ENCODE measurements around the gene LRMDA.

Gene LRMDA

DNA sequence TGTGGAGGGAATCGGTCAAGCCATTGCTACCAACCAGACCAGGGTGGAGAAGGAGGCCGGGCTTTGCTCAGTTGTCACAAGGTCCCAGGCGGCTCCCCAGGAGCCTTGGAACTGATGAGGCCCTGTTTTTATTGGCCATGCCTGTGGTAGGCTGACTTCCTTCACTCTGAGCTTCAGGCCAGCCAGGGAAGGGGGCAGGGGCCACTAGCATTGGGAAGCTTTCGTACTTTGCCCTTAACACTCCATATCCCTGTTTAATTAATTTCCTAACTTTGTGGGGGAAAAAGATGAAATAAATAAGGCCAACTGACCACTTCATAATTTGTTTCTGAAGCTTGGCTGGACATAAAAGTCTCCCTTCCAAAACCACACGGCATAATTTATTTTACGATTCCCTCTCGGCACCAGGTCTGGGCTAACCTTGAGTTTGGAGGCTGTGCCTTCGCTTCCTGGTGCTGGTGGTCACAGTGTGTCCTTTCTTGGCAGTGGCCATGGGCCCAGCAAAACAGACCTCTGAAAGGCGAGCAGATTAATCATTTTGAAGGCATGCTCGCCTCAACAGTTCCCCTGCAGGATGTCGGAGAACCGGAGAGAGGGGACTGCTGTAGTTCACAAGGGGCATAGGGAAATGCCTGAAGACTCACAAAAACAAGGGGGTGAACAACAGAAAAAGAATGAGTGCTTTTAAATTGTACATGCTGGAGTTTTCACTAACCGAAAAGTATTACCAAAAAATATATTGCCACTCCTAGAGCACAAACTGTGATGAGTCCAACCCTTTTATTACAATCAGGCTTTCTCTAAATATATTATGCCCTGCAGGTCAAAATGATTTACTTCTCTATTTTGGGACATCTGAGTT lies 966.0 kb downstream of the LRMDA start:
- no peak for DNase-seq

- no peak for DNase-seq
Observed at GRCh38 chr10:76398043-76398710, 966.8 kb downstream of the LRMDA start.

DNA sequence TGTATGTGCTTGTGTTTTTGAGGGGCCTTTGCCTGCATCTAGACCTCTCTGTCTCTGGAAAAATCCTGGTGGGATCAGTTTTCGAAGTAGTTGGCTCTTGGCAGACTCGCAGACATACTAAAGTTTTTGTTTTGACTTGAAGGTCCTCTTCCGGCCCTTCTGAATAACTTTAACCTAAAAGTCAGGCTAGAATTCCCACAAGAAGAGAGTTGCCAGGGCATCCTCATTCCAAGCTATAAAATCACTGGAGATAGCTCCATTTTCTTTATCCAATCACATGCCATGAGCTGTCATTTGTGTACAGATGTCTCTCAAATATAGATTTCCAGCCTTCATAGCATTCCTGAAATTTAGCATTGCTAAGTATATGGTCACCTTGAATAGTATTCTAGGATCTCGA lies 967.8 kb downstream of the LRMDA start:
- no peak for DNase-seq

DNA sequence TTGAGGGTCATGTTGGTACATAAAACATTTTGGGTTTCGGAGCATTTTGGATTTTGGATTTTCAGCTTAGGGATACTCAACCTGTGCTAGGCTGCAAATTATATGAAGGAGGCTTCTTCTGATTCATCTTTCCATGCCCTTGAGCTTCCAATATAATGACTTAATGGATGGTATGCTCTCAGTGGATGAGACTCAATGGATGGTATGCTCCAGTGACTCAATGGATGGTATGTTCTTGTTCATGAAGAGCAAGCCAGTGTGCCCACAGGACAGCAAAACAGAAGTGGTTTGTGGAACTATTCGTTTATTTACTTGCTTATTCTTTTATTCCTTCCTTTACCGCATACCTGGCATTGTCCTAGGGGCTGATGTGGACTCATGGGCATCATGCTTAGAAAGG lies 969.6 kb downstream of the LRMDA start:
- DNase-seq = no peak

DNA sequence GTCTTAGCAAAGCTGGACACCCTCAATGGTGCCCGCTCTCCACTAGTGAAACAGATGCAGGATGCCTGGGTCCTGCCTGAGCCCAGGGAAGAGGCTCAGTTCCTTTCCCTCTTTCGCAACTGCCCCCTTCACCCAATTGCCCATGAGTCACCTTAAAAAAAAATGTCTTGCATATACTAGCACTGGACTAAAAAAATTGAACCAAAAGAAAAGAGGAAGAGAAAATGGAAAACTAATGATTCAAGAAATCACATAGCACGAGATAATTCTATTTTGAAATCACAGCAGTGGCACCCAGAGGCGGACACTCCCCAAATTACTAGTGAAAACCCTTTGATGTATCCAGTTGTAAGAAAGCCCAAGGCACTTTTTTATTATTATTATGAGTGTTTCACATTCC lies 972.5 kb downstream of the LRMDA start:
- DNase-seq = no peak

DNA sequence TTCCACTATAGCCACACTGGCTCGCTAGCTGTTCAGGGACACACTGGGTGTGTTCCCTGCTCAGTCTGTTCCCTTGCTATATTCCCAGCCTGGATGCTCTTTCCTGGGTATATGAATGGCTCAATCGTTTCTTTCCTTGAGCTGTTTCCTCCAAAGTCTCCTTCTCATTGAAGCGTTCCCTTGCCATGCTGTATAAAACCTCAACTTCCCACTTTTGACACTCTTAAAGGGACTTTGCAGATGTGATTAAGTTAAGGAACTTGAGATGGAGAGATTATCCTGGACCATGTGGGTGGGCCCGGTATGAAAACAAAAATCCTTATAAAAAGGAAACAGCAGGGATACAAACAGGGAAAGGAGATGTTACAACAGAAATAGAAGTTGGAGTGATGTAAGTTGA lies 973.1 kb downstream of the LRMDA start:
- DNase-seq = no peak

GRCh38 chr10:76405922-76406321 lies 974.5 kb downstream of the LRMDA start:
- no peak for DNase-seq

DNA sequence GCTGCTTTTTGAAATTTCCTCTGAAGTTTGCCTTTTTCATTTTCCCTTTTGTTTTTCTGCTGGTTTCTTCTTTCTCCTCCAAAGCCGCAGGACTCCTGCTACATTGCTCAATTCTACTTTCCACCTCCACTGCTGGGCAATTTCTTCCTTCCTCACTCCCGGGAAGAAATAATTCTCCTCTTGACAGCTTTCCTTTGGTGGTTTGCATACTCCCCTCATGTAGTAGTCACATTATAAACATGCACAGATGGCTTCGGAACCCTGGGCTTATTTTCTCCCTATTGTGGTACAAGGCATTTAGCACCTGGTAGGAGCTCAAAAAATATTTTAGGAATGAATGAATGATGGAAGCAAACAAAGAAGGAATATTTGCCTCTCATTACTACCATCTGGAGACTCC lies 977.2 kb downstream of the LRMDA start:
- DNase-seq = no peak

- no peak for DNase-seq
Observed at GRCh38 chr10:76411729-76412435, 980.5 kb downstream of the LRMDA start.

- no peak for DNase-seq
Observed at GRCh38 chr10:76415554-76415953, 984.1 kb downstream of the LRMDA start.

DNA sequence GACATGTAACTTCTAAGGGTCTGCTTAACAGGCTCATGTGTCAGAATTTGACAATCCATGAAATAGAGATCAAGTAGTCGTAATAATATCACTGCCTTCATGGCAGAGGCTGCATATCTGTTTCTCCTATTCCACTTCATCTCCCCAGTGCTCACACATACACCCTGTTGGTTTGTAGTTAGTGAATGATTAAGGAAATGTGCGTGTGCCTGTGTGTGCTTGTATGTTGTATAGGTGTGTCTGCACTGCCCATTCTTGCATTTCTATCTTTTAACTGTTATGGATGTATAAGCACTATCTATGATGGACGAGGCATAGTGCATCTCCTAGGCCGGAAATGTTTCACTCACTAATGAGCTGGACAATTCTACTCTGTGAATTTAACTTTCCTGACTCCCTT lies 985.2 kb downstream of the LRMDA start:
- DNase-seq = no peak

DNA sequence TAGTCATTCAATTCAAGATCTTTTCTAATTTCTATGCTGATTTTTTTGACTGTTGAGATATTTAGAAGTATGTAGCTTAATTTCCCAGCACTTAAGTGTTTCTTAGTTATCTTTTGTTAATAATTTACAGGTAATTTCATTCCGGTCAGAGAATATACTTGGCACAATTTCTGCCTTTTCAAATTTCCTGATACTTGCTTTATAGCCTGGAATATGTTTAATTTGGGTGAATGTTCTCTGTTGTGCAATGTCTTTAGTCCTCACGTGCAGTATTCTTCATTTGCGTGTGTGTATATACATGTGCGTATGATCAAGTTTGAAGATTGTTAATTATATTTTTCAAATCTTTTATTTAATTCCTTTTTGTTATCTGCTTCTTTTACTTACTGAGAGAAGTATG lies 989.3 kb downstream of the LRMDA start:
- no peak for DNase-seq

- DNase-seq = no peak
Observed at GRCh38 chr10:76422769-76423168, 991.3 kb downstream of the LRMDA start.

- no peak for DNase-seq
Observed at GRCh38 chr10:76428551-76429367, 997.3 kb downstream of the LRMDA start.

- DNase-seq = no peak
Observed at GRCh38 chr10:76429368-76430060, 998.1 kb downstream of the LRMDA start.

DNA sequence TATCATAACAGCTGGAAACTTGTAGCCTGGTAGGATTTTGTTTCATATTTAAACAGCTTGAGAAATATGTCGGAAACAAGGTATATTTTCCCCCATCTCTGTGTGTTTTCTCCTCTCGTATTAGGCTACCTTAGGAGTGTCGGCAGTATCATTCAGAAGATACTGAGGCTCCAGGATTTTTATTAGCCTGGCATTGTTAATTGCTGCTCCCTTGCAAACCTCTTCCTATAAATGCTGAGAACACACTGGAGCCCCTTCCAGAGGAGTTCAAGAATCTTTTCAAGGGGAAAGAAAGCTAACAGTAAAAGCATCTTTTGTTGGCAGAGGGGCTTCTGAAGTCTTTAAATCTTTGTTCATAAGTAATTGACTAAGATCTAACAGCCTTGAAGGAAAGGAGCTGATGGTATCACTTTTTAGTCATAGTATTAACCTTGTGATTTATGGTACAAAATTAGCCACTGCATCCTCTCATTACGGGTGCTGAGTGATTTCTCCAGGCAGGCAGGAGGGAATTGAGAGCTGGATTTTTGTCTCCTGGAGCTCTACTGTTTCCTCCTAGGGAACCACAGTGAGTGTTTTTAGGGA lies 998.7 kb downstream of the LRMDA start:
- no peak for DNase-seq

GRCh38 chr10:76432016-76433012 lies 1000.9 kb downstream of the LRMDA start:
- no peak for DNase-seq

- no peak for DNase-seq
Observed at GRCh38 chr10:76433161-76434005, 1002.0 kb downstream of the LRMDA start.

GRCh38 chr10:76435157-76435556 lies 1003.7 kb downstream of the LRMDA start:
- no peak for DNase-seq

DNA sequence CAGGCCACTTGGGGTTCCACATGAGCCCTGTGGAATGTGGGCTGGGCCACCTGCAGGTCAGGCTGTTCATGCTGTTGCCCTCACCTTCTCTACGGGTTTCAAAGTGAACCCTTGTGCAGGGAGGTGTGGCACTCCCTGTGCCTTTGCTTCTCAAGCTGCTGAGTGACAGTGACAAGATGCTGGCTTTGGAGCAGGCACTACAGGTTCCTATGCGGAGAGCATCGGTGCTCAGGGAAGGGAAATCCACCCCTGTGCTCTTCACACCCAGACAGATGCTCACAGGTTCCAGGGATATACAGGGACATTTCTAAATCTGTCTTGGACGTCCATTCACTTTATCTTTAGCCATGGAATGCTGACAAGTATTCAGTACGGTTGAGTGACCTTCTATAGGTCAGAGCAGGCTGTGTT lies 1005.0 kb downstream of the LRMDA start:
- DNase-seq = no peak

All from stimulated activated naive CD4-positive, alpha-beta T cell (primary cell).